ENCODE results near the gene TDRD9. TPM values are rescaled to one million over a fixed set of nuclear protein-coding genes. Genes with fewer than 3 reads are reported as not detected.
A peak's percentile ranks its signal among the peaks of the same experiment; 100 is the strongest.

The TDRD9 gene
- total RNA-seq, 6 donors from 2014 or later: 3.1 to 7.9 (median 5.1) TPM

DNA sequence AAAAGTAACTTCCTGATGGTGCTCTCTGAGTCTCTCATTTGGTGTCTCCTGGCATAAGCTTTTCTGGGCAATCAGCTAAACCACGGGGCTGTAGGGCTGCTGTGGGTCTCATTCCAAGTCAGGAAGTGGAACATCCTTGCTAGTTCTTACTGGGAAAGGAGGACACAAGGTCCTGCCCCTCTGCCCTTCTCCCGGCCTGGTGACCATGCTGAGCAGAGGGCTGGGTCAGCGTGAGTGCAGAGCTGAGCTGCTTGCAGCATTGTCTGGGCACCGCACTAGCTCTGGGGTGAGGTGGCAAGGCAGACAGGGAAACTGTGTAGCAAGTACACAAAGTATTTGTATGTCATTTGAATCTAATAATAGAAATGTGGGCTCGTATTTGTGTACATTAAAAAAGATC is 112.3 kb downstream of the TDRD9 start:
- no peak overlapping the region for H3K27ac ChIP-seq
- H3K4me3 ChIP-seq: no peak overlapping the region
- no peaks in the 10 kb centered on the region for H3K27me3 ChIP-seq
- ATAC-seq (ENCODE audit: low FRiP score in 2 of 2) (no peak), DNase-seq (no peak)
- 56 to 66% methylated on average over 4 to 5 of the region's 5 CpGs for WGBS, 2 donors
- TF ChIP-seq POLR2AphosphoS5 (IDR thresholded peaks at IDR 0.05) (no peak), POLR2A (IDR thresholded peaks at IDR 0.05) (no peak), EP300 (IDR thresholded peaks at IDR 0.05) (no peak)
- TF ChIP-seq, protein P1, sequence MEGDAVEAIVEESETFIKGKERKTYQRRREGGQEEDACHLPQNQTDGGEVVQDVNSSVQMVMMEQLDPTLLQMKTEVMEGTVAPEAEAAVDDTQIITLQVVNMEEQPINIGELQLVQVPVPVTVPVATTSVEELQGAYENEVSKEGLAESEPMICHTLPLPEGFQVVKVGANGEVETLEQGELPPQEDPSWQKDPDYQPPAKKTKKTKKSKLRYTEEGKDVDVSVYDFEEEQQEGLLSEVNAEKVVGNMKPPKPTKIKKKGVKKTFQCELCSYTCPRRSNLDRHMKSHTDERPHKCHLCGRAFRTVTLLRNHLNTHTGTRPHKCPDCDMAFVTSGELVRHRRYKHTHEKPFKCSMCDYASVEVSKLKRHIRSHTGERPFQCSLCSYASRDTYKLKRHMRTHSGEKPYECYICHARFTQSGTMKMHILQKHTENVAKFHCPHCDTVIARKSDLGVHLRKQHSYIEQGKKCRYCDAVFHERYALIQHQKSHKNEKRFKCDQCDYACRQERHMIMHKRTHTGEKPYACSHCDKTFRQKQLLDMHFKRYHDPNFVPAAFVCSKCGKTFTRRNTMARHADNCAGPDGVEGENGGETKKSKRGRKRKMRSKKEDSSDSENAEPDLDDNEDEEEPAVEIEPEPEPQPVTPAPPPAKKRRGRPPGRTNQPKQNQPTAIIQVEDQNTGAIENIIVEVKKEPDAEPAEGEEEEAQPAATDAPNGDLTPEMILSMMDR (IDR thresholded peaks at IDR 0.05): no peak
- H3K4me1 ChIP-seq: no peaks in the 10 kb centered on the region
- no peaks in the 10 kb centered on the region for H3K36me3 ChIP-seq
- H3K9me3 ChIP-seq: no peaks in the 10 kb centered on the region

DNA sequence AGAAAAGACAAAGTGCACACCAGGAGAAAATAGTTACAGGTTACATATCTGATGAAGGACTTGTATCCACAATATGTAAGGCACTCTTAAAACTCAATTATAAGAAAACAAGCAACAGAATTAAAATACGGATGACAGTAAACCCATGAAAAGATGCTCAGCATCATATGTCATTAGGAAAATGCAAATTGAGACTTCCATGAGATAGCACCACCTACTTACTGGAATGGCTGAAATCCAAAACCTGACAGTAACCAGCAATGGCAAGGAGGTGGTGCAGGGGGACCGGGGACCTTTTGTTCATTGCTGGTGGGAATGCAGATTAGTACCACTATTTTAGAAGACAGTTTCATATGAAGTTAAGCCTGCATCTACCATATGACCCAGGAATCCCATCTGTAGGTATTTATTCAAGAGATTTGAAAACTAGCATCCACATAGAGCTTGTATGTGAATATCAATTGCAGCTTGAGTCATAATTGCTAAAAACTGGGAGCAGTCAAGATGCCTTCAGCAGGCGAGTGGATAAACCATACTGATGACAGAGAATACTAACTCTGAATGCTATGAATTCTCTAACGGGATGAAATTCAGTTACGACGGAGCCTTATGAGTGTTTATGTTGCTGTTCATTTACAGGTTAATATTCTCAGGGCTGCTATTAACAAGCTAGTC is 113.3 kb downstream of the TDRD9 start:
- WGBS, 2 donors: 91 to 95% methylated on average over 6 of the region's 6 CpGs
- Histone ChIP-seq H3K27me3 (no peaks in the 10 kb centered on the region), H3K4me3 (no peak overlapping the region), H3K27ac (no peak overlapping the region), H3K9me3 (no peaks in the 10 kb centered on the region), H3K36me3 (no peaks in the 10 kb centered on the region), H3K4me1 (no peaks in the 10 kb centered on the region)
- TF ChIP-seq EP300 (IDR thresholded peaks at IDR 0.05) (no peak), POLR2AphosphoS5 (IDR thresholded peaks at IDR 0.05) (no peak)
- ATAC-seq (ENCODE audit: low FRiP score in 2 of 2) (no peak), DNase-seq (no peak)

DNA sequence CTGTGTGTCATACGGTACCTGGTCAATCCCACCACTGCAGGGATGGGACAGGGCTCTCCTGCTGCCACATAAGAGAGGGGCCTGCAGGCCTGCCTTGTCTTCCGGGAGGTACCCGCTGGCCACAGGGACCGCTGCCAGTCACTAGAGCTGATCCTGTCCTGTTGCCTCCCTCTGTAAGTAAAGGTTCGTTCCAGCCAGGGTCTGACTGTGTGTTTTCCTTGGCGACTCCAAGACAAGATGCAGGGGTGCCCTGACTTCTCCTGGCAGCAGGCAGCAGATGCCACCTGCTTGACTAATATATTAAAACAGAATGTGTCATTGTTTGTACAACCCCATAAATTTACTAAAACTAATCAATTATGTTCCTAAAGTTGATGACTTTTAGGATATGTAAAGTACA is 115.8 kb downstream of the TDRD9 start:
- Histone ChIP-seq H3K27ac (no peak overlapping the region), H3K36me3 (no peaks in the 10 kb centered on the region), H3K27me3 (no peaks in the 10 kb centered on the region), H3K4me1 (peaks cover 0 to 3% (median 0%) of the 10 kb centered on the region in 4 donors), H3K4me3 (no peak overlapping the region), H3K9me3 (no peaks in the 10 kb centered on the region)
- ATAC-seq (ENCODE audit: low FRiP score in 2 of 2) (no peak), DNase-seq (no peak)
- 80 to 98% methylated on average over 1 to 6 of the region's 6 CpGs for WGBS, 2 donors
- TF ChIP-seq EP300 (IDR thresholded peaks at IDR 0.05) (no peak), POLR2AphosphoS5 (IDR thresholded peaks at IDR 0.05) (no peak), POLR2A (IDR thresholded peaks at IDR 0.05) (no peak)
- TF ChIP-seq, protein P1 (IDR thresholded peaks at IDR 0.05): no peak

DNA sequence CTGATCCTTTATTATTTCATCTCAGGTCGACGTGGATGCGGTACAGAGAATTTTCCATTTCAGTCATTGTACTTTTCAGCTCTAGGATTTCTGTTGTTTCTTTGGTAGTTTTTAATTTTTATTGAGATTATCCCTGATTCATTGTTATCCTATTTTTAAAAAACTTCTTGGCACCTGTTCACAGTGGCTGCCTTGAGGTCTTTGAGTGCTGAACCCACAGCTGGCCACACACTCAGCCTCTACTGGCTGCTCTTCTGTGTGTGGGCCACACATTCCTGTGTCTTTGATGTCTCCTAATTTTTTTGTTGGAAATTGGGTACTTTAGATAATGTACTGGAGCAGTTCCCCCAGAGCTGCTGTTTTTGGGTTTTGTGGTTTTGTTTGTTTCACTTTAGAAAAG is 119.5 kb downstream of the TDRD9 start:
- WGBS, 2 donors: 95% methylated on average over 3 of the region's 3 CpGs
- no peak overlapping the region for H3K27ac ChIP-seq
- no peaks in the 10 kb centered on the region for H3K9me3 ChIP-seq
- peaks cover 0 to 3% (median 0%) of the 10 kb centered on the region in 4 donors for H3K4me1 ChIP-seq
- DNase-seq (no peak), ATAC-seq (ENCODE audit: low FRiP score in 2 of 2) (no peak)
- no peaks in the 10 kb centered on the region for H3K27me3 ChIP-seq
- no peaks in the 10 kb centered on the region for H3K36me3 ChIP-seq
- no peak overlapping the region for H3K4me3 ChIP-seq
- TF ChIP-seq, protein P1 (IDR thresholded peaks at IDR 0.05): no peak
- TF ChIP-seq POLR2A (IDR thresholded peaks at IDR 0.05): no peak
- TF ChIP-seq POLR2AphosphoS5 (IDR thresholded peaks at IDR 0.05): no peak
- TF ChIP-seq EP300 (IDR thresholded peaks at IDR 0.05): no peak

DNA sequence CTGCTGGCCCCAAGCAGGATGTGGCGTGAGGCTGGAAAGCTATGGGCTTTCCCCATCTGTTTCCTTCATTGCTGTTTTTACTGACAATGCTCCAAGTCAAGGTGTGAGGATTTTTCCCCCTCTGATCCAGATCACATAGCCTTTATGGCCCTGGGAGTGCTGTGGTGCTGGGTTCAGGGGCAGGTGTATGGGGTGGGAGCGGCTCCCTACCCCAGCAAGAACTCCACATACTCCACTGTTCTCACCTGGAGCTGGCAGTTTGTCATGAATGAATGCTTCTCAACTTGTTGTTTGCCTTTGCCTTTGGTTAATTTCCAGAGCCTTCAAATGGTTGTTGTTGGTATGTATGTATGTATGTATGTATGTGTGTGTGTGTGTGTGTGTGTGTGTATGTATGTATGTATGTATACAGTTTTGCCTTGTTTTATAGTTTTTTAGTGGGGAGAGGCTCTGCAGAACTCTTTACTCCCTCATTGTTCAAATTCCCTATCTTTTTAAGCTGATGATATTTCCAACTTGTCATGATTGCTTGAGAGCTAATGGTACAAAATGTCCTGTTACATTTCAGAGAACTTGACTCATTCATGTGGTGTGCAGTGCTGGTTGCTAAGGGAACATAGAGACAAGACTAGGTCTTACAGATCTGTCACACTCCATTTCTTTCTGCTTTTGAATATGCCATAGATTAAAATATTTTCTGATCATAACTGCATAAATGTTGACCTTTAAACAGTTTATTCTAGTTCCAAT is 120.7 kb downstream of the TDRD9 start:
- DNase-seq (no peak), ATAC-seq (ENCODE audit: low FRiP score in 2 of 2) (peak in 1 of 2 donors; percentile 78)
- Histone ChIP-seq H3K4me1 (peaks cover 0 to 3% (median 0%) of the 10 kb centered on the region in 4 donors), H3K27me3 (no peaks in the 10 kb centered on the region), H3K27ac (peak overlapping the region in 2 of 4 donors; percentile 42 to 43), H3K36me3 (no peaks in the 10 kb centered on the region), H3K9me3 (no peaks in the 10 kb centered on the region), H3K4me3 (no peak overlapping the region)
- WGBS, 2 donors: 79 to 84% methylated on average over 2 of the region's 2 CpGs
- TF ChIP-seq POLR2AphosphoS5 (IDR thresholded peaks at IDR 0.05): no peak
- peak in 3 of 4 donors; percentile 15 to 73 (median 21) for TF ChIP-seq EP300 (IDR thresholded peaks at IDR 0.05)
